ENCODE measurements around the gene URAD.
"Not testable (repeated sequence)": the region's sequence is repeated elsewhere in the genome, so short reads cannot be mapped to it uniquely, and the experiment has no call there.

The URAD gene

GRCh38 chr13:27988520-27988919 lies at the start of gene URAD:
Gene URAD, minus strand, starts transcription at chr13:27988693. Its CDS starts 56 bp downstream, at chr13:27988637.
- DNase-seq: no peak

GRCh38 chr13:28037399-28037798 lies 48.9 kb upstream of the URAD start:
- DNase-seq: no peak

DNA sequence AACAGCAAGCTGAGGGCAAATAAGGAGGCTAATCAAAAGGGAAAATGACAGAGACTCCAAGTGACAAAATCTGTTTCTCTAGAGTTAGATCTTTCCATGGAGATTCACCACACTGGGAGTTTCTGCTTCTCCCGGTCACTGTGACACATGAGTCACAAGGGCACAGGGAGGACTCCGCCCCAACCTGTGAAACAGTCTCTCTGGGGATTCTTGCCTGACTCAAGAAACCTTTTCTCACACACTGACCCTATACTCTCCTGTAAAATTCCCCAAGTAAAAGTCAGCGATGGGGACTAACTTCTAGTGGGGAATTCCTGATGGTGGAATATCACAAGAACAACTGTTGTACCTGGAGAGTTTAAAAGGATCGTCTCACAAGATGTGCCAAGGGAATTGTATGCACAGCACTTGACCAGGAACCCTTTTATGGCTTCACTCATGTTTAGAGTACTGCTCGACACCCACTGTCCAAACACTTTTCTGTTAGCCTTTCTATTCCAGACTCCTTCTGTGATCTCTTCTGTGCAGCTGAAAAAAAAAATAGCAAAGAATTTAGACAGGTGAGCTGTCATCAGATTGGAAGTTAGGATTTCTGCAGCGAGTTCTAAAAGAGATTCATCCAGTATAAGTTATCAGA lies 46.8 kb upstream of the URAD start:
- DNase-seq: no peak

DNA sequence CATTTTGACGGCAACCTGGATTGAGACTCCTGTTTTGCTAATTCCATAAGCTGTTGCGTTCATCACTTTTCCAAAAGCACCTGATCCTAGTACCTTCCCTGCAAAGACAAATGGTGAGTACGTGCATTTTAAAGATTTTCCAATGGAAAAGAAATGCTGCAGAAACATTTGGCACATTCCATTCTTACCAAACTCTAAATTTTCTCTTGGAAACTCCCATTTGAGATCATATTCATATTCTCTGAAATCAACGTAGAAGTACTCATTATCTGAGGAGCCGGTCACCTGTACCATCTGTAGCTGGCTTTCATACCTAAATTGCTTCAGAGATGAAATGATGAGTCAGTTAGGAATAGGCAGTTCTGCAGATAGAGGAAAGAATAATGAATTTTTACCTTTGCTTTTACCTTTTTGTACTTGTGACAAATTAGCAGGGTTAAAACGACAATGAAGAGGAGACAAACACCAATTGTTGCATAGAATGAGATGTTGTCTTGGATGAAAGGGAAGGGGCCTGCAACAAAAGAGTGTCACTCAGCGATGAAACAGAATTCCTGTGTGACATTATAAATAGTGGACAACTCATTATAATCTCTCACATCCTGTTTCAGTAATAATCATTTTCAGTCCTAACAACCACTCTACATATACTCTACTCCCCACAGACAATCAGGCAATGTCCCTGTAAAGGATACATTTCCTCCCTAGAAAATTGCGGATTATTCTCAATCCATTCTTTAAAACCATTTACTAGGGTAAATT lies 45.6 kb upstream of the URAD start:
- DNase-seq: no peak

DNA sequence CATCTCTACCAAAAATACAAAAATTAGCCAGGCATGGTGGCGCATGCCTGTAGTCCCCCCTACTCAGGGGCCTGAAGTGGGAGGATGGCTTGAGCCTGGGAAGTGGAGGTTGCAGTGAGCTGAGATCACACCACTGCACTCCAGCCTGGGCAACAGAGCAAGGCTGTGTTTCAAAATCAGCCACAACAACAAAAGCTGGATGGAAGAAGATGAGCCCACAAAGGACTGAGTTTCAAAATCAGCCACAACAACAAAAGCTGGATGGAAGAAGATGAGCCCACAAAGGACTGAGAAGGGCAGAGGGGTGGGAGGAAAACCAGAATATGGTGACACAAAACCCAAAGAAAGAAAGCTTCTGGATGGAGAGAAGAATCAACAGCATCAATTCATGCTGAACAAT lies 43.9 kb upstream of the URAD start:
- DNase-seq: not testable (repeated sequence)

DNA sequence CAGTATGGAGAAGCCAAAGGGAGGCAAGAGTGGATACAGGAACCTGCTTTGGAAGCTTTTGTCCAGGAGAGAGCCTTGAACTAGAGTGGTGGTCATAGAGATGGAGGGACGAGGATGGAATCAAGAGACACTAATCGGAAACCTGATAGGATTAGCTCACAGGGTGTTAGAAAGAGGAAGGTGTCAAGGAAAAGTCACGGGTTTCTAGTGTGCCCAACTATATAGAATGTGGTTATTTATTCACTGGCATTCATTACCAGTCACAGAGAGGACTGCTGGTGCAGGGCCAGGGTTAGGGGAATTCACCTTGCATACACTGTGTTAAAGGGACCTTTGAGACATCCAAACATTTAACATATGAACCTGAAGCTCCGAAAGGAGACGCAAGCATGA lies 43.4 kb upstream of the URAD start:
- DNase-seq: no peak

DNA sequence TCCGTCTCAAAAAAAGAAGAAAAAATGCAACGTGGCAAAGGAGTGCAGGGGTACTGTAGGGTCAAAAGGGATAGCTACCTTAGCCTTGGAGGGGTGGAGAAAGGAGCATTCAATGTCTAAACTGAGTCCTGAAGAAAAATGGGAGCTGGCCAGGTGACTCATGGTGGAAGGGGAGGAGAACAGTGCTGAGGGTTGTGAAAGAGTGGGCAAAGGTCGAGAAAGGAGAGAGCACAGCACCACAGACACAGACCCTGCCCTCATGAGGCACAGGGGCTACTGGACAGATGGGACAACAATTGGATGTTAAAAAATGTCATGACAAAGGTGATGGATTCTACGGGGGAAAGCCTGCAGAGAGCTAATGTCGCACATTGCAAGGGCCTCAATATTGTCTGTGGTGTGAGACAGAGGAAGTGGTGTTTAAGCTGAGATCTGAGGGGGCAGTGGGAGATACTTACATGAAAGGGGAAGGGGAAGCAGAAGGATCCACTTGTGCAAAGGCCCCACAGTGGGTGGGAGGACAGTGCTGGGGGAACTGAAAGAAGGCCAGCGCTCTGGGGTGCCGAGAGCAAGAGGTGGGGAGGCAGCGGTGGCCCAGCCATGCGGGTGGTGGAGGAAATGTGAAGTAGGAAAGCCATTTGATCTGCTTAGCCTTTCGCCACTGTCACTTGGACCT lies 42.9 kb upstream of the URAD start:
- DNase-seq: peak in 10 of 14 donors; percentile 5 to 54 (median 34)

DNA sequence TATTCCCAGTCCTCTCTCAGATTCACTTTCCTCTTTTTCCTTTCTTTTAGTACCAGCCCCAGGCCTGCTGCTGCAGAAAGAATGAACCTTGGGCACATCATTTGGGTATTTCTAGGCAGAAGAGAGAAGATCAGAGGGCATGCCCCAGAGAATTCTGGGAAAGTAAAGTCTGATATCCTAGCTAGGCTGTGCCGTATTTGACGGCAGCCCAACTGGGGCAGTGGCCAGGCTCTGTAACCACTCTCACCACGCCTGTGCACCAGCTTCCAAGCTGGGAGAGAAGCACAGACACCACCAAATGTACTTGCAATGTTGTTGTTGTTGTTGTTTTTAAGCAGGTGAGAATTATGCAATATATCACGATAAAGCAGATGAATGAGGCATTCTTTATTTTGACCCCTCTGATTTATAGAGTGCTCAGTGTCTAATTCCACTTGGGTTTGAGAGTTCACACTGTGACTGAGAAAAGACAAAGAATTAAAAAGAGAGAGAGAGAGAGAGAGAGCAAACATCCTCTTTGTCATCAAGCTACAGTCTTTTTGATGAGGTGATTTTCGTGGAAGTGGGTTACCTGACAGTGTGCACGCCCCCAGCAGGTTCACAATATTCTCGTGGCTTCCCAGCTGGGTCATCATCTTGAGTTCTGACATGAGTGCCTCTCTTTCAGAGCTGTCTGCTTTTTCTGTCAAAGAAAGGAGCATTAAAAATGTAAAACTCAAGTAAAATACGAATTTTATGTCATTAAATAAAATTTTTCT lies 39.3 kb upstream of the URAD start:
- DNase-seq: no peak

GRCh38 chr13:28027071-28027470 lies 38.6 kb upstream of the URAD start:
- DNase-seq: no peak

DNA sequence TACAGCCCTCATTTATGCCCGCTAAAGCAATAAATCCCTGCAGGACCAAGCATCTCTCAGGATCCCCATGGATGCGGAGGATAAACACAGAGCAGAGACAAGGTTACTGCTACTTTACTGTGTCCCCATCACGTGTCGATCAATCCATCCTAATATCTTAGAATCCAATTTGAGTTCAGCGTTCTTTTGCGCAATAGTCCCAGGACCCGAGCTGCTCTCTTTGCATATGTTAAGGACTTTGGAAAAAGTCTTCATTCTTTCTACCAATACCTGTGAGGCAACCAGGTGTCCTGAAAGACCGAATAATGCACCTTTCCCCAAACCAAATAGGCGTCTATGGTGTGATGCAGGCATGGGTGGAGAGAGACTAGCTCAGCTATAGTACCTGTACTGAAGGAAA lies 38.0 kb upstream of the URAD start:
- no peak for DNase-seq

GRCh38 chr13:28022848-28023518 lies 34.5 kb upstream of the URAD start:
- peak in 1 of 14 donors; percentile 5 for DNase-seq

- no peak for DNase-seq
These were observed 25.8 kb upstream of the URAD start for GRCh38 chr13:28014301-28014700.

DNA sequence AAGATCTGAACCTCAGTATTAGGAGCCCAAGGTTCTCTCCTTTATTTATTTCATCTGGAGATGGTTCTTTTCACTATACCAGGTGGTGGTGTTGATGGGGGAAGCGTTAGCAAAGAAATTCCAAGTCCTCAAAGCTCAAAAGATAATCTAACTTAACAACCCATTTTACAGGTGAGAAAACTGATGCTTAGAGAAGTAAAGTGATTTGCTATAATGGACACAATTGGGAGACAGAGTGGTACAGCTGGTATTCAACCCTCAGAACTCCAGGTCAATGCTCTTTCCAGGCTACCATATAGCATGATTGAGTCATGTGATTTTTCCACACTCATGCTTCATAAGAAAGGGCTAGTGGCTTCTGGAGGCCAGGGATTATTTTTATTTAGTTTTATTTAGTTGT lies 25.0 kb upstream of the URAD start:
- no peak for DNase-seq

DNA sequence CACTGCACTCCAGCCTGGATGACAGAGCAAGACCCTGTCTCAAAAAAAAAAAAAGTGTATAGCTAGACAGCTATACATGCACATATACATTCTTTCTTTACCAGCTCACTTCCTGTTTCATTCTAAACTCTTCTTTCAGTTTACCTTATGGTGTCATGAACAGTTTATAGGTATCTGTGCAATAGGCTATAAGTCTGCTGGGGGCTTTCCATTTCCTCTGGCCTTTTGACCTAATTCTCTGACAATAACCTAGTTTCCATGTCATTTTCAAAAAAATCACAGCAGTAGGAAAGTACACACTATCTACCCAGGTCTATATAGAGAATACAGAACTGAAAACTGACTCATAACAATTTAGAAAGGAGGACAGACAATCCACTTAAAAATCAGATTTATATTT lies 24.4 kb upstream of the URAD start:
- no peak for DNase-seq

DNA sequence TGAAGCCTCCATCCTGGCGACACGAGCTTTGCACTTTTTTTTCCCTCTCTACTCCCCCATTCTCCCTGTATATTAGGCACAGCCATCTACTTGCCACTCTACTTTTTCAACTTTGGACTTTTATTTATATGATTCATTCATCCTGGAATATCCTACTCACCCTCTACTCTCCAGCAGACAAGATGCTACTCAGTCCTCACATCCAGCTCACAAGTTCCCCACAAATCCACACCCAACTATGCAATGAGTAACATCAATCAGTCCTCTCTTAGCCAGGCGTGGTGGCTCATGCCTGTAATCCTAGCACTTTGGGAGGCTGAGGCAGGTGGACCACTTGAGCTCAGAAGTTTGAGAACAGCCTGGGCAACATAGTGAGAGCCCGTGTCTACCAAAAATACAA lies 23.9 kb upstream of the URAD start:
- no peak for DNase-seq

- no peak for DNase-seq
These were observed 21.6 kb upstream of the URAD start for GRCh38 chr13:28010046-28010445.

DNA sequence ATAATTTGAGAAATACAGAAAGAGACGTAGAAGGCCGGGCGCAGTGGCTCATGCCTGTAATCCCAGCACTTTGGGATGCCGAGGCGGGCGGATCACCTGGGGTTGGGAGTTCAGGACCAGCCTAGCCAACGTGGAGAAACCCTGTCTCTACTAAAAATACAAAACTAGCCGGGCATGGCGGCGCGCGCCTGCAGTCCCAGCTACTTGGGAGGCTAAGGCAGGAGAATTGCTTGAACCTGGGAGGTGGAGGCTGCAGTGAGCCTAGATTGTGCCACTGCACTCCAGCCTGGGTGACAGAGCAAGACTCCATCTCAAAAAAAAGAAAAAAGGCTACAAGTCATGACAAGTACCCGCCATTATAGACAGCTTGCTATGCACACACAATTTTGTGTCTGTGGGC lies 16.5 kb upstream of the URAD start:
- DNase-seq: not testable (repeated sequence)

- no peak for DNase-seq
These were observed 14.6 kb upstream of the URAD start for GRCh38 chr13:28002886-28003698.

GRCh38 chr13:28001837-28002473 lies 13.5 kb upstream of the URAD start:
- DNase-seq: no peak

DNA sequence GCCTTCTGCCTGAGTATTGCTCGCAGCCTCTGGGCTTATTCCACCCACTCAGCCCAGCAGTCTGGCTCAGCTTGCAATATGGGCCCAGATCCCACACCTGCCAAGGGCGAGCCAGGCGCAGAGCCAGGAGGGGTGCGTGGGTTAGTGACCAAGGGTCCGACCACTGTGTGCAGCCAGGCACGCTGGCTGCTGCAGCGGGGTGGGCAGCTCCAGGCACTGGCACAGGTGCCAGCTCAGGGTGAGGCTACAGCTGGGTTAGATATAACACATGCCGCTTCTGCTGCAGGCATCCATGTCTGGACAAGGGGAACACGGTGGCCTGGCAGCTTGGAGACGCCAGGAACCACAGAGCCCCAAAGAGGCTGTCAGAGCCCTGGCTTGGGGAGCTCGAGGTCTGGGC lies 12.6 kb upstream of the URAD start:
- peak in 1 of 14 donors; percentile 40 for DNase-seq

DNA sequence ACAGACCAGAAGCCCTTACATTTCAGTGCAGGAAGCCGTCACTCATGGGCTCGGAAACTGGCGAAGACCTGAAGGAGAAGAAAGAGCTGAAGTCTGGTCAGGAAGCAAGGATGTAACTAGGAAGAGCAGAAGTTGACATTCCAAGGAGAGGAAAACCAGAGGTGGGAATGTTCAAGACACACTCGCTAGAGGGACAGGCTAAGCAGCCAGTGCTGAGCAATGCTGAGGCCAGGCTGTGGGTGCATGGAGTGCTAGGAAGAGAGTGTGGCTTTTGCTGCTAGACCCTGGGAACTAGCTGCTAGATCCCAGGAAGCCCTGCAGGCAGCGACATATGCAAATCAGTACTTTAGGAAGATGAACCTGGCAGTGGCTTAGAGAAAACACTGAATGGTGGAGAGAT lies 12.1 kb upstream of the URAD start:
- DNase-seq: peak in 1 of 14 donors; percentile 50

Data from C1 segment of cervical spinal cord (tissue), 14 donors.